ENCODE measurements around the gene ACBD3.
A peak's percentile ranks its signal among the peaks of the same experiment; 100 is the strongest.

Gene ACBD3

DNA sequence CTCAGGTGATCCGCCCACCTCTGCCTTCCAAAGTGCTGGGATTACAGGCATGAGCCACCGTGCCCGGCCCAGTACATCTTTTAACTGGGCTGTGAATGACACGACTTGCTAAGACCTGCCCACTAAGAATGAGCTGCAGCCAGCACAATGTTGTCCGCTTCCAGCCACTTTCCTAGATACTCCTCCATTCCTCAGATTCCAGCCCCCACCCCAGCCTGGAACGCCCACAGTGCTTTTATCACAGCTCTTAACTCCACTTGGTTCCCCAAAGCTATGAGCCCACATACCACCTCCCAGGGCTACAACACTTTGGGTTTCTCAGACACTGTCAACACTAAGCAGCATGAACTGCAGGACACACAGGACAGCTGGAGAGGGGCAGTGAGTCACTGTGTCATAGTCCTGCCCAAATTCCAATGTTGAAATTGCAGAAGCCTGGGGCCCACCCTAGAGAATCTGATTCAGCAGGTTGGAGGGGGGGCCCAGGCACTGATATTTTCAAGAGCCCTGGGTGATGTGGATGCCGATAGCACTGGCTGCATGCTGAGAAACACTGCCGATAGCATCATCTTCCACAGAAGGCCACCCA lies 58.0 kb downstream of the ACBD3 start:
- no peak overlapping the region for H3K4me3 ChIP-seq (ENCODE audit: low read depth, low read length)
- TF ChIP-seq, protein P1, sequence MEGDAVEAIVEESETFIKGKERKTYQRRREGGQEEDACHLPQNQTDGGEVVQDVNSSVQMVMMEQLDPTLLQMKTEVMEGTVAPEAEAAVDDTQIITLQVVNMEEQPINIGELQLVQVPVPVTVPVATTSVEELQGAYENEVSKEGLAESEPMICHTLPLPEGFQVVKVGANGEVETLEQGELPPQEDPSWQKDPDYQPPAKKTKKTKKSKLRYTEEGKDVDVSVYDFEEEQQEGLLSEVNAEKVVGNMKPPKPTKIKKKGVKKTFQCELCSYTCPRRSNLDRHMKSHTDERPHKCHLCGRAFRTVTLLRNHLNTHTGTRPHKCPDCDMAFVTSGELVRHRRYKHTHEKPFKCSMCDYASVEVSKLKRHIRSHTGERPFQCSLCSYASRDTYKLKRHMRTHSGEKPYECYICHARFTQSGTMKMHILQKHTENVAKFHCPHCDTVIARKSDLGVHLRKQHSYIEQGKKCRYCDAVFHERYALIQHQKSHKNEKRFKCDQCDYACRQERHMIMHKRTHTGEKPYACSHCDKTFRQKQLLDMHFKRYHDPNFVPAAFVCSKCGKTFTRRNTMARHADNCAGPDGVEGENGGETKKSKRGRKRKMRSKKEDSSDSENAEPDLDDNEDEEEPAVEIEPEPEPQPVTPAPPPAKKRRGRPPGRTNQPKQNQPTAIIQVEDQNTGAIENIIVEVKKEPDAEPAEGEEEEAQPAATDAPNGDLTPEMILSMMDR (IDR thresholded peaks at IDR 0.05; ENCODE audit: low read depth, low read length) = no peak

DNA sequence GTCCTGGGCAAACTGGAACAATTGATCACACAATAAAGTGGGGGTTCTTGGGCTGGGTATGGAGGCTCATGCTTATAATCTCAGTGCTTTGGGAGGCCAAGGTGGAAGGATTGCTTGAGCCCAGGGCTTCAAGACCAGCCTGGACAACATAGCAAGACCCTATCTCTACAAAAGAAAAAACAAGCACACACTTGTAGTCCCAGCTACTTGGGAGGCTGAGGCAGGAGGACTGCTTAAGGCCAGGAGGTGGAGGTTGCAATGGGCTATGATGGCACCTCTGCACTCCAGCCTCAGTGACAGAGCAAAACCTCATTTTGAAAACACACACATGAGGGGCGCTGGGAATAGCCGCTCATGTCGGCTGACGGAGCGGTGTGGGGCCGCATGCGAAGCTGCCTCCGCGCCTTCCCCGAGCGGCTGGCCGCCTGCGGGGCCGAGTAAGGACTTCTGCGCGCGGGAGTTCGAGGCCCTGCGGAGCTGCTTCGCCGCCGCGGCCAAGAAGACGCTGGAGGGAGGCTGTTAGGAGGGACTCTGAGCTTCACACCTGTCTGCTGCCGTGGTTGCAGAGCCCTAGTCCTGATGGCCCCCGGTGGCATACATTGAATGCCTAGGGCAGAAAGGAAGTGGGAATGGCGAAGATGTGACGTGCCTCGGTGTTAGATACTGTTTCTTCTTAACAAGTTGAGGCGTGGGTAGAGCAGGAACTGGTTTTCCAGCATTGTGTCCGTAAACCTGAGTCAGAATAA lies 59.5 kb downstream of the ACBD3 start:
- TF ChIP-seq, protein P1 (IDR thresholded peaks at IDR 0.05; ENCODE audit: low read depth, low read length) = no peak
- H3K4me3 ChIP-seq (ENCODE audit: low read depth, low read length) = no peak overlapping the region

DNA sequence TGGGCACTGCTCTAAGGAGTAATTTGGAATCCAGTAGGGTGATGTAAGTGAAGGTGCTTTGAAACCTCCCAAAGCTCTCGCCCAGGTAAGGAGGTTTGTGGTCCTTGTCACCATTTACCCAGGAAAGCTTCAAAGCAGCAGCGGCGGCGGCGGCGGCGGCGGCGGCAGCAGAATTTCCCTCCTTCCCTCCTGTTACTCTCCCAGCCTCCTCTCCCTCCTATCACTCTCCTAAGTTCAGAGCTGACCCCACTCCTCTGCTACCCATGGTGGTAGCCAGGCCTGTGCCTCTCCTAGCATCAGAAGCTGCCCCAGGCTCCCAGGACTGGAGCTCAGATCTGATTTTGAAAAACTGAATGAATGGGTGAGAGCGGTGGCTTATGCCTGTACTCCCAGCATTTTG lies 60.7 kb downstream of the ACBD3 start:
- TF ChIP-seq, protein P1 (IDR thresholded peaks at IDR 0.05; ENCODE audit: low read depth, low read length) = no peak

DNA sequence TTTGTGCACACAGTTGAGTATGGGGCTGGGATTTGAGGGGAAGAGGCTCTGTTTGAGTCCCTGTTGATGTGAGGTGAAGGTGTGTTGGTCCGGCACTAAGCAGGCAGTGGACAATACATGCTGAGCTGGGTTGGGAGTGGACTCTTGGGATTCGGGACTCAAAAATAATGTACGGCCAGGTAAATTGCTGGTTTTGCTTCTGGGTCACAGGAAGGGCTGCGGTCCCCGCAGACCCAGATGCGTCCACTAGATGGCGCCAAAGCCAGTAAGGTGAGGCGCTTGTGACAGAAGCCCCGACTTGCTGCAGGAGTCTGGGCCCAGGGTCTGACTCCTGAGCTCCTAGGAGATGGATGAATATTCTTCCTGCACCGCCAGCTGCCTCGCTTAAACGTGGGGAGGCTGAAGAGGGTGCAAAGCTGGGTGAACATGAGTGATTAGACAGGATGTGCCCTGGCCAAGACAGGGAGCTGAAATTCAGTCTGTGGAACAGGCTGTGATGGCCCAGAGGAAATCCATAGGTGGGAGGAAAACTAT lies 61.4 kb downstream of the ACBD3 start:
- H3K4me3 ChIP-seq (ENCODE audit: low read depth, low read length) = no peak overlapping the region
- TF ChIP-seq, protein P1 (IDR thresholded peaks at IDR 0.05; ENCODE audit: low read depth, low read length) = peak; percentile 93

More for the DNA sequence above, 60.7 kb downstream of the ACBD3 start:
- H3K4me3 ChIP-seq (ENCODE audit: low read depth, low read length) = no peak overlapping the region

DNA sequence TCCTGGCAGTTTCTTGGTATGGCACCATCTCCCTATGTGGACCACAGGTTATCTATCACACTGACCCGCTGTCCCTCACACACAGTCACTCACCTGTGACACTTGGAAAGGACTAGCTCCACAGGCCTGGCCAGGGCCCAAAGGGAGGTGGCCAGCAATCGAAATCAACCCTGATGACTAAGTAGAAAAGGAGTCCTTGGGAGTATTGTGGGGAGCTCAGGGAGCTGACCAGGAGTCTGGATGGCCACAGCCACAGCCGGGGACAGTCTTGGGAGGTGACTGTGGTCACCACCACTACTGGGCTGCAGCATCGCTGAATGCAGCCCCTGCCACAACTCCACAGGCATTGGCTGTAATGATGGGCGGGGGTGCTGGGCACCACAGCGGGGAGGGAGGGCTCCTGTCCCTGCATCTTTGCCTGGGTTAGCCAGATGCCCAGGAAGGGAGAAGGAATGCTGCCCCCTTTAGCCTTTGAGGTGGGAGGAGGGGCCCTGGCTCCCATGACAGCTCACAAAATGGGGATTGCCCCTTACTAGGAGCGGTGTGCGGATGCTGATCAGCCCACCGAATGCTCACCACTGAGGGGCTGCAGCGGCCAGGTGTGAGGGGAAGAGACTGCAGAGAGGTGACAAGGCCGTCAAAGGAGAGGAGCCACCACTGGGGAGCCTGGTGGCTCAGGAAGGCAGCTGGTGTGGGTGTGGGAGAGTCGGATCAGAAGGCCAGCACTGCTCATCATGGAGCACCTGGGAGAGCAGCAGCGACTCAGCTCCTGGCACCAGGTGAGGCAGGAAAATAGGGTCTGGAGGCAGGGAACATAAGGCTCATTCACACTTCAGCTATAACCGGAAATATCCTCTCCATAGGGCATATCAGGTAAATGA lies 62.7 kb downstream of the ACBD3 start:
- H3K4me3 ChIP-seq (ENCODE audit: low read depth, low read length) = no peak overlapping the region
- TF ChIP-seq, protein P1 (IDR thresholded peaks at IDR 0.05; ENCODE audit: low read depth, low read length) = no peak

DNA sequence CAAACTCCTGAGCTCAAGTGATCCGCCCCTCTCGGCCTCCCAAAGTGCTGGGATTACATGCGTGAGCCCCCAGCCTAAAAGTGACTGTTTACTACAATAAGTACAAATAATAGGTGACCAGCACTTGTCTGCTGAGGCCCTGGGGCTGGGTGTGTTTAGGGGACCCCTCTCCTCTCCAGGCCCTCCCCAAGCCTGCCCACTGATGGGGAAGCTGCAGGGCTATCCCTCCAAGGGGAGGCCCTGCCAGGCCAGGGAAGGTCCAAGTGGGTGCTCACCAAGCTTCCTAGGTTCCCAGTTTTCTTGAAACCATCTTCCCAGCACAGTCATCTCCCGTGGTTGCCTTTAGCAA lies 63.4 kb downstream of the ACBD3 start:
- TF ChIP-seq, protein P1 (IDR thresholded peaks at IDR 0.05; ENCODE audit: low read depth, low read length) = no peak
- no peak overlapping the region for H3K4me3 ChIP-seq (ENCODE audit: low read depth, low read length)
